ENCODE data around the gene RAET1E. TPM values are rescaled to one million over a fixed set of nuclear protein-coding genes. Genes with fewer than 3 reads are reported as not detected.
"Not testable (repeated sequence)": the region's sequence is repeated elsewhere in the genome, so short reads cannot be mapped to it uniquely, and the experiment has no call there.

The RAET1E gene
- total RNA-seq, 1 donor from 2014 or later = not detected

DNA sequence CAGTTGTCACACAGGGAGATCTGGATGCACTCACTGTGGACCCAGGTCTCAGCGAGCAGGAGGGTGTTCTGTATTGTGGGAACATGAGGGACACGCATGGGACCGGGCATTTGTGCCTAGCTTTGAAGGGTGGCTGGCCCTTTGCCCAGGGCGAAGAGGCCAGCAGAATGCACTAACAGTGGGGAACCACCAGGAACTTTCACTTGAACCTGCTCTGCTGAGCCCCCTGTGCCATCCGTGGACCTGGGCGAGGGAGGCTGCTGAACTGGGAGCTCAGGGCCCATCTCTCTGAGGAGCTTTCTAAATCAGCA lies 42.7 kb upstream of the RAET1E start:
- Mint-ChIP-seq H3K36me3 (peaks cover 3% of the 10 kb centered on the region), H3K4me1 (ENCODE audit: unreplicated experiment) (peaks cover 9% of the 10 kb centered on the region), H3K27me3 (peaks cover 90% of the 10 kb centered on the region), H3K4me3 (peak overlapping the region; percentile 75), H3K9me3 (no peaks in the 10 kb centered on the region), H3K27ac (no peak overlapping the region)
- TF ChIP-seq CTCF (conservative IDR thresholded peaks at IDR 0.05) = no peak
- DNase-seq (ENCODE audit: extremely low spot score, unreplicated experiment) = no peak

GRCh38 chr6:149939909-149940671 lies 42.2 kb upstream of the RAET1E start:
- DNase-seq (ENCODE audit: extremely low spot score, unreplicated experiment) = no peak
- peak overlapping the region; percentile 82 for H3K4me3 Mint-ChIP-seq
- peaks cover 91% of the 10 kb centered on the region for H3K27me3 Mint-ChIP-seq

GRCh38 chr6:149939356-149939648 lies 41.4 kb upstream of the RAET1E start:
- no peak for DNase-seq (ENCODE audit: extremely low spot score, unreplicated experiment)
- Mint-ChIP-seq H3K27ac (peak overlapping the region; percentile 60), H3K4me3 (peak overlapping the region; percentile 82), H3K36me3 (peaks cover 3% of the 10 kb centered on the region), H3K4me1 (ENCODE audit: unreplicated experiment) (peaks cover 9% of the 10 kb centered on the region), H3K27me3 (peaks cover 98% of the 10 kb centered on the region), H3K9me3 (no peaks in the 10 kb centered on the region)
- TF ChIP-seq CTCF (conservative IDR thresholded peaks at IDR 0.05) = no peak

More at GRCh38 chr6:149939909-149940671, 42.2 kb upstream of the RAET1E start:
- Mint-ChIP-seq H3K4me1 (ENCODE audit: unreplicated experiment) (peaks cover 9% of the 10 kb centered on the region), H3K36me3 (peaks cover 3% of the 10 kb centered on the region), H3K9me3 (no peaks in the 10 kb centered on the region), H3K27ac (no peak overlapping the region)
- TF ChIP-seq CTCF (conservative IDR thresholded peaks at IDR 0.05) = no peak

DNA sequence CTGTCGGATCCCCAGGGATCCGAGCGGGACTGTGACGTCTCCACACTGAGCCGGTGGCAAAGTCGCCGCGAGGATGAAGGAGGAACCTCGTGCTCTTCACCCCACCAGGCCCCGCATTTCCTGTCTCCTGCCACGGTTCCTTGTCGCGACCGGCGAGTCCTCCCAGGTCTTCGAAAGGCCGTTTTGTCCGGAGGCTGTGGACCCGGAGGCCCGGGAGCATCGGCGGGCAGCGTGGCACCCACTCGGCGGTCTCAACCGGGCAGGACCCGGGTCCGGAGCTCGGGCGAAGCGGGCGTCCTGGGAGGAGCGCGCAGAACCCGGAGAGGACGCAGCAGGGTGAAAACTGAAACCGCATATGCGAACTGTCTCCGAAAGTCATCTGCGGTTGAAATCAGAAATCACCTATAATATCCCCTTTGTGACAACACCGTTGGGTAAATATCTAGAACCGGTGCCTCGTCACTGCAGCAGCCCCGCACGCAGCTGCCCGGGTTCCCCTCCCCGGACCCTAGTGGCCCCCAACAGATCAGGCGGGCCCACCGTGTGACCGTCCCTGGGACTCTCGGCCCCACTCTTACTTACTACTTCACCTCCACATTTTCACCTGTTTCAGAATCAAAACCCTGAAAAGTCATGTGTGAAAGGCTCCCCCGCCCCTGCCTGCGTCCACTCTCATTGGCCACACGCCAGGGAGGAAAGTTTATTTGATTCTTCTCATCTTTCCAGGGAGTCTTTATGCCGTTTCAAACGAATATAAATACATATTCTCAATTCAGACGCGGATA lies 40.9 kb upstream of the RAET1E start:
- no peak for TF ChIP-seq CTCF (conservative IDR thresholded peaks at IDR 0.05)
- H3K27ac Mint-ChIP-seq = peak overlapping the region; percentile 60
- DNase-seq (ENCODE audit: extremely low spot score, unreplicated experiment) = no peak
- H3K36me3 Mint-ChIP-seq = peaks cover 3% of the 10 kb centered on the region
- H3K9me3 Mint-ChIP-seq = no peaks in the 10 kb centered on the region
- H3K4me1 Mint-ChIP-seq (ENCODE audit: unreplicated experiment) = peaks cover 9% of the 10 kb centered on the region
- peaks cover 98% of the 10 kb centered on the region for H3K27me3 Mint-ChIP-seq
- peak overlapping the region; percentile 82 for H3K4me3 Mint-ChIP-seq

- H3K27me3 Mint-ChIP-seq = peaks cover 98% of the 10 kb centered on the region
- not testable (repeated sequence) for H3K36me3 Mint-ChIP-seq; DNase-seq (ENCODE audit: extremely low spot score, unreplicated experiment); H3K4me1 Mint-ChIP-seq (ENCODE audit: unreplicated experiment); H3K9me3 Mint-ChIP-seq; H3K27ac Mint-ChIP-seq
- peak overlapping the region; percentile 62 for H3K4me3 Mint-ChIP-seq
Measured at GRCh38 chr6:149938013-149938570, 40.2 kb upstream of the RAET1E start.

- Mint-ChIP-seq H3K4me3 (no peak overlapping the region), H3K36me3 (peaks cover 3% of the 10 kb centered on the region), H3K27me3 (peaks cover 96% of the 10 kb centered on the region), H3K9me3 (no peaks in the 10 kb centered on the region), H3K4me1 (ENCODE audit: unreplicated experiment) (peaks cover 9% of the 10 kb centered on the region), H3K27ac (no peak overlapping the region)
- no peak for DNase-seq (ENCODE audit: extremely low spot score, unreplicated experiment)
- TF ChIP-seq CTCF (conservative IDR thresholded peaks at IDR 0.05) = no peak
Measured at GRCh38 chr6:149936743-149937142, 38.8 kb upstream of the RAET1E start.
